K562 (cell line): ENCODE measurements around the gene DNAJC8. TPM values are rescaled to one million over a fixed set of nuclear protein-coding genes. Genes with fewer than 3 reads are reported as not detected.

ENCODE experiments used
- ATAC-seq: fragments of 200-7000 bp; cut with Tn5 transposase; 3 replicates; pipeline ENCODE4 v1.9.1; 2020; ENCODE audit warnings: moderate library complexity
- BruUV-seq: library from RNA; stranded (reverse); fragments of 400-500 nt; replicated peaks from 2 replicates; lab custom pipeline; 2021; lab: Mats Ljungman, UMichigan
- CTCF ChIA-PET: fragments of 300-600 bp; formaldehyde crosslinking; extraction: SDS; loops from one replicate; lab custom pipeline; 2021; ENCODE audit warnings: low intra/inter-chr PET ratio; lab: Yijun Ruan, JAX
- POLR2A ChIA-PET: fragments of 300-600, 350-650 bp; sonication (Branson Sonifier 250); formaldehyde crosslinking; extraction: SDS; loops from one replicate; lab custom pipeline; 2021; ENCODE audit warnings: antibody characterized with exemption, inconsistent platforms; lab: Yijun Ruan, JAX
- DNase-seq, 4 experiments: peaks; one replicate each; pipeline versions ENCODE4 v3.0.0 to v3.0.0-alpha.2; 2011 to 2018; ENCODE audit warnings: low spot score in 3 of 4, mixed read lengths in 3 of 4; ENCODE audit errors: extremely low read depth in 1 of 4
- FAIRE-seq: peaks from 2 replicates; lab custom pipeline; 2011; peaks lifted over from hg19 to GRCh38; lab: Jason Lieb, UNC
- H2AFZ ChIP-seq: 2 replicates; pipeline ENCODE4 v1.6.0; 2011; ENCODE audit warnings: low read depth, low read length, control low read depth, inconsistent platforms
- H3K27ac ChIP-seq: fragments of 200-600 bp; 3 replicates; pipeline ENCODE4 v1.8.0; 2011; ENCODE audit warnings: low read depth, mild to moderate bottlenecking, control low read depth, inconsistent platforms, low read length, moderate library complexity, mixed read lengths; ENCODE audit errors: extremely low read depth
- H3K27me3 ChIP-seq, 2 experiments: fragments of 300-600 bp in 1 of 2; 2 replicates in 1 of 2; 3 replicates in 1 of 2; pipeline versions ENCODE4 v1.6.0 to v1.8.0; 2011; ENCODE audit warnings: inconsistent platforms in 2 of 2, low read length in 2 of 2, mild to moderate bottlenecking in 1 of 2, mixed read lengths in 1 of 2, moderate library complexity in 1 of 2; ENCODE audit not compliant: control insufficient read depth in 2 of 2, insufficient read depth in 2 of 2
- H3K36me3 ChIP-seq: fragments of 300-600 bp; 3 replicates; pipeline ENCODE4 v1.8.0; 2011; ENCODE audit warnings: mild to moderate bottlenecking, low read length, inconsistent platforms; ENCODE audit not compliant: control insufficient read depth, insufficient read depth
- H3K4me1 ChIP-seq, 2 experiments: fragments of 200-600 bp in 1 of 2; replicated peaks in 1 of 2; 2 replicates in 1 of 2; 3 replicates in 1 of 2; pipeline versions ENCODE4 v1.5.1 to v1.8.0; 2011; ENCODE audit warnings: inconsistent platforms in 2 of 2, low read length in 2 of 2, mild to moderate bottlenecking in 1 of 2, mixed read lengths in 1 of 2, moderate library complexity in 1 of 2; ENCODE audit not compliant: control insufficient read depth in 2 of 2, insufficient read depth in 2 of 2
- H3K4me2 ChIP-seq: 2 replicates; pipeline ENCODE4 v1.6.1; 2011; ENCODE audit warnings: low read length, control low read depth, inconsistent platforms, mixed read lengths; ENCODE audit not compliant: insufficient read depth
- H3K4me3 ChIP-seq: fragments of 200-600 bp; sonication (generic), shearing (Covaris generic); 2 replicates; pipeline ENCODE4 v1.5.1; 2016; ENCODE audit warnings: control low read depth, inconsistent platforms
- H3K79me2 ChIP-seq: fragments of 200-600 bp; 3 replicates; pipeline ENCODE4 v1.8.0; 2011; ENCODE audit warnings: low read length, inconsistent platforms; ENCODE audit not compliant: control insufficient read depth, insufficient read depth
- H3K9ac ChIP-seq, 2 experiments: 2 replicates each; pipeline versions ENCODE4 v1.6.0 to v1.6.1; 2011; ENCODE audit warnings: low read depth in 2 of 2, low read length in 2 of 2, control low read depth in 1 of 2, inconsistent platforms in 1 of 2, mild to moderate bottlenecking in 1 of 2, mixed read lengths in 1 of 2; ENCODE audit not compliant: insufficient read depth in 1 of 2
- H3K9me1 ChIP-seq: one replicate; pipeline ENCODE4 v1.6.0; 2011; ENCODE audit warnings: inconsistent platforms, mild to moderate bottlenecking, low read length, moderate library complexity; ENCODE audit not compliant: control insufficient read depth, insufficient read depth
- H3K9me3 ChIP-seq: replicated peaks from 2 replicates; pipeline ENCODE4 v1.5.1; 2011; ENCODE audit warnings: low read depth, low read length, inconsistent platforms; ENCODE audit not compliant: control insufficient read depth, insufficient read depth
- H4K20me1 ChIP-seq: replicated peaks from 2 replicates; pipeline ENCODE4 v1.6.1; 2011; ENCODE audit warnings: low read length, inconsistent platforms, mixed read lengths; ENCODE audit not compliant: control insufficient read depth, insufficient read depth
- AFF1 ChIP-seq, 2 experiments: fragments of 450-650 bp; IDR thresholded peaks; 2 replicates each; pipeline ENCODE4 v1.6.1; 2018; ENCODE audit warnings: mild to moderate bottlenecking in 2 of 2, low read depth in 1 of 2; ENCODE audit not compliant: partially characterized antibody in 2 of 2
- BRD4 ChIP-seq: fragments of 200-600 bp; sonication (generic); IDR thresholded peaks from 2 replicates; pipeline ENCODE4 v1.6.1; 2017; ENCODE audit warnings: inconsistent platforms
- CBFB ChIP-seq: sonication (generic); formaldehyde crosslinking; IDR thresholded peaks from 2 replicates; pipeline ENCODE4 v1.4.0; 2020; ENCODE audit warnings: mild to moderate bottlenecking, missing genetic modification reagents
- DMBX1 ChIP-seq: fragments of 250-450 bp; sonication (Bioruptor Pico); IDR thresholded peaks from 2 replicates; pipeline ENCODE4 v1.8.0; 2022; ENCODE audit warnings: inconsistent platforms, mild to moderate bottlenecking, moderate library complexity, borderline replicate concordance
- E2F4 ChIP-seq: sonication (generic); formaldehyde crosslinking; IDR thresholded peaks from 2 replicates; pipeline ENCODE4 v1.8.0; 2022; ENCODE audit warnings: mild to moderate bottlenecking, low read depth, missing genetic modification reagents
- HOXB6 ChIP-seq: fragments of 250-450 bp; sonication (Bioruptor Pico); IDR thresholded peaks from 2 replicates; pipeline ENCODE4 v1.5.1; 2022; ENCODE audit warnings: mild to moderate bottlenecking, borderline replicate concordance
- MECOM ChIP-seq: fragments of 250-450 bp; sonication (Bioruptor Pico); IDR thresholded peaks from 2 replicates; pipeline ENCODE4 v1.8.0; 2022; ENCODE audit warnings: inconsistent platforms
- MEF2D ChIP-seq: conservative IDR thresholded peaks from 2 replicates; pipeline ENCODE4 v1.6.1; 2016; ENCODE audit warnings: low read depth, missing genetic modification characterization, missing compliant biosample characterization
- TCF3 ChIP-seq: sonication (generic); formaldehyde crosslinking; IDR thresholded peaks from 2 replicates; pipeline ENCODE4 v1.4.0; 2020; ENCODE audit warnings: mild to moderate bottlenecking, missing genetic modification reagents
- ZC3H4 ChIP-seq: sonication (generic); formaldehyde crosslinking; IDR thresholded peaks from 2 replicates; pipeline ENCODE4 v1.9.0; 2021; ENCODE audit warnings: missing genetic modification reagents, borderline replicate concordance
- ZFX ChIP-seq: sonication (generic); formaldehyde crosslinking; IDR thresholded peaks from 2 replicates; pipeline ENCODE4 v1.8.0; 2022; ENCODE audit warnings: mild to moderate bottlenecking, missing genetic modification reagents, moderate library complexity
- ZNF239 ChIP-seq: fragments of 250-450 bp; sonication (Bioruptor Pico); IDR thresholded peaks from 2 replicates; pipeline ENCODE4 v1.4.0; 2020; ENCODE audit warnings: mild to moderate bottlenecking
- ZNF586 ChIP-seq: fragments of 450-650 bp; formaldehyde crosslinking; conservative IDR thresholded peaks from 2 replicates; pipeline ENCODE4 v1.4.0; 2020; ENCODE audit warnings: mild to moderate bottlenecking, moderate library complexity
- WGBS: fragments of 100-300 bp; shearing (Covaris generic); methylation state at CpG from one replicate; pipeline ENCODE4 v1.1.6; 2016; ENCODE audit warnings: low coverage, mixed read lengths; ENCODE audit not compliant: insufficient coverage; ENCODE audit errors: missing lambda C conversion rate; 5-methylcytosine and 5-hydroxymethylcytosine counted together
- in situ Hi-C: fragments of 300-500 bp; cut with MboI; formaldehyde crosslinking; loops from 4 replicates; pipeline ENCODE4 v1.15.0; 2018; ENCODE audit warnings: inconsistent platforms, mixed read lengths
- intact Hi-C: fragments of 100-400 bp; cut with micrococcal nuclease; formaldehyde crosslinking; loops from 2 replicates; pipeline ENCODE4 v1.14.2; 2022
- polyA plus RNA-seq, 8 experiments: library from polyadenylated mRNA; depleted of rRNA in 4 of 8; stranded (reverse) in 5 of 8; unstranded in 3 of 8; fragments of >200 nt; fragmentation: Nextera tagmentation in 2 of 8; fragmentation: Illumina TruSeq in 1 of 8; extraction: Ambion mirVana in 2 of 8; extraction: Trizol in 1 of 8; gene quantifications; 2 replicates each; pipeline versions ENCODE4 v1.2.1 to v1.2.3, GENCODE V29; 2011 to 2014; ENCODE audit warnings: inconsistent platforms in 1 of 8, missing spikeins in 1 of 8
- total RNA-seq, 7 experiments: library from RNA; depleted of rRNA in 6 of 7; stranded (reverse); fragments of >200 nt in 6 of 7; fragmentation: Illumina TruSeq in 2 of 7; extraction: Trizol in 2 of 7; gene quantifications; 2 replicates each; pipeline versions ENCODE4 v1.2.1 to v1.2.3, GENCODE V29; 2011 to 2021; ENCODE audit warnings: low replicate concordance in 1 of 7

DNAJC8 gene
- total and polyA plus RNA-seq, 9 of the 15 experiments (the other 6 are each of a cell fraction or from before 2014, with no cell fraction given): 143 to 508 (median 209) TPM

GRCh38 chr1:28248273-28249012, 15.6 kb upstream of the DNAJC8 start (continued):
- TF ChIP-seq AFF1 (IDR thresholded peaks at IDR 0.05; ENCODE audit: low read depth in 1 of 2, partially characterized antibody in 2 of 2) (peak in 1 of 2 experiments; percentile 39), BRD4 (peak; percentile 78; the same call in 1 of the 2 replicates)
- TF ChIP-seq, all 486 proteins: peak for 77

- peak overlapping the region; percentile 76 for H3K4me2 ChIP-seq
- peak overlapping the region; percentile 81 for H3K27ac ChIP-seq
- WGBS: 27% methylated on average over 11 of the region's 11 CpGs
- peaks cover 4% of the 10 kb centered on the region; the same call in 2 of the 3 replicates for H3K79me2 ChIP-seq
- no peaks in the 10 kb centered on the region for H4K20me1 ChIP-seq
- intact Hi-C loops (loop anchor here (1.0 to 5.0 kb wide), 9 partner anchors 19 to 355 kb away; partner anchors contain the start of gene MED18), in situ Hi-C loops (no loop called here)
- peak; percentile 8 for ATAC-seq
- peak overlapping the region; percentile 11; the same call in 1 of the 2 replicates for H3K4me3 ChIP-seq
- BruUV-seq: TSS peak; percentile 94
- no peak for FAIRE-seq
- POLR2A ChIA-PET: interaction anchor here (0.7 to 10.6 kb wide), 16 partner anchors 11 to 527 kb away, joined by 3 to 245 read pairs (median 6); partner anchors contain the start of genes ATP5IF1, MED18, PHACTR4 and RCC1
- DNase-seq: no peak
- peak overlapping the region; percentile 74 to 82; a peak in 3 of 4 replicates for H3K9ac ChIP-seq
- H3K27me3 ChIP-seq: no peaks in the 10 kb centered on the region
- H3K4me1 ChIP-seq: peaks cover 14 to 39% of the 10 kb centered on the region in 2 experiments
- H3K36me3 ChIP-seq: no peaks in the 10 kb centered on the region
- CTCF ChIA-PET: no interaction called here
- H3K9me1 ChIP-seq: no peaks in the 10 kb centered on the region
- no peaks in the 10 kb centered on the region for H3K9me3 ChIP-seq
- H2AFZ ChIP-seq: peak overlapping the region; percentile 97
- TF ChIP-seq ZFX (CRISPR knock-in tag): 0 out of 2 replicates have a peak, but pooled peaks have one; percentile 31
- 0 out of 2 replicates have a peak, but pooled peaks have one; percentile 64 for TF ChIP-seq ZC3H4 (CRISPR knock-in tag)
- no peak for TF ChIP-seq E2F4
- TF ChIP-seq HOXB6: 0 out of 2 replicates have a peak, but pooled peaks have one; percentile 4
- TF ChIP-seq MECOM (CRISPR knock-in tag): no peak
- 0 out of 2 replicates have a peak, but pooled peaks have one; percentile 38 for TF ChIP-seq ZNF586 (CRISPR knock-in tag)
- TF ChIP-seq DMBX1 (CRISPR knock-in tag): peak; percentile 12; the same call in 1 of the 2 replicates
- TF ChIP-seq CBFB (CRISPR knock-in tag): no peak
- no peak for TF ChIP-seq ZNF239 (CRISPR knock-in tag)
- 0 out of 2 replicates have a peak, but pooled peaks have one; percentile 3 for TF ChIP-seq MEF2D
- no peak for TF ChIP-seq TCF3 (CRISPR knock-in tag)
Measured at GRCh38 chr1:28247612-28248272, 14.9 kb upstream of the DNAJC8 start.
